ENCODE data around the gene ITPK1.

- TF ChIP-seq FEZF1 (tag by site-specific recombination; IDR thresholded peaks at IDR 0.05), result no peak
- TF ChIP-seq SETDB1 (IDR thresholded peaks at IDR 0.05; ENCODE audit: insufficient read length, low read length), result no peak
- TF ChIP-seq ZNF335 (tag by site-specific recombination; conservative IDR thresholded peaks at IDR 0.05), result no peak
- TF ChIP-seq ZSCAN16 (tag by site-specific recombination; IDR thresholded peaks at IDR 0.05), result no peak
- TF ChIP-seq PRDM1 (tag by site-specific recombination; IDR thresholded peaks at IDR 0.05), result no peak
- no peak for TF ChIP-seq EGR2 (tag by site-specific recombination; IDR thresholded peaks at IDR 0.05; ENCODE audit: low read depth)
- TF ChIP-seq CTCF (tag by site-specific recombination; IDR thresholded peaks at IDR 0.05), result no peak
- TF ChIP-seq ZNF837 (tag by site-specific recombination; IDR thresholded peaks at IDR 0.05), result no peak
- TF ChIP-seq ZBTB44 (tag by site-specific recombination; IDR thresholded peaks at IDR 0.05), result no peak
- TF ChIP-seq SP7 (tag by site-specific recombination; IDR thresholded peaks at IDR 0.05), result no peak
Observed at GRCh38 chr14:93007225-93007997, 108.3 kb downstream of the ITPK1 start.
